ENCODE measurements around the gene SCNM1.

Gene SCNM1

DNA sequence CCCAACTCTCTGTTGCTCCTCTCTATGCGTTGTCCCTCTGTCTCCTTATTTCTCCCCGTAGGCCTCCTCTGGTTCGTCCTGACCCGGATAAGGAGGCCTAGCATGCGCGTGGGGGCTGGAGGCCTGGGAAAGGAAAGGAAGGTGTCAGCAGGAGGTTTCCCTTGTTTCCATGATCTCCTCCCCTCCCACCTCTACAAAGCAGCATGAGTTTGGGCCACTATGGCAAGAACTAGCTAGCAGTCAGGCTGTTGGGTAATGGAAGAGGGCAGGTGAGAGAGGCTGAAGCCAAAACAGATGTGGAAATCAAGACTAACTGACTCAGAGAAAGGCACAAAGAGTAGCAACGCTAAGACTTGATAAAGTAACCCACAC lies 18.8 kb upstream of the SCNM1 start:
- DNase-seq (ENCODE audit: low spot score), result no peak
- TF ChIP-seq, protein P1, sequence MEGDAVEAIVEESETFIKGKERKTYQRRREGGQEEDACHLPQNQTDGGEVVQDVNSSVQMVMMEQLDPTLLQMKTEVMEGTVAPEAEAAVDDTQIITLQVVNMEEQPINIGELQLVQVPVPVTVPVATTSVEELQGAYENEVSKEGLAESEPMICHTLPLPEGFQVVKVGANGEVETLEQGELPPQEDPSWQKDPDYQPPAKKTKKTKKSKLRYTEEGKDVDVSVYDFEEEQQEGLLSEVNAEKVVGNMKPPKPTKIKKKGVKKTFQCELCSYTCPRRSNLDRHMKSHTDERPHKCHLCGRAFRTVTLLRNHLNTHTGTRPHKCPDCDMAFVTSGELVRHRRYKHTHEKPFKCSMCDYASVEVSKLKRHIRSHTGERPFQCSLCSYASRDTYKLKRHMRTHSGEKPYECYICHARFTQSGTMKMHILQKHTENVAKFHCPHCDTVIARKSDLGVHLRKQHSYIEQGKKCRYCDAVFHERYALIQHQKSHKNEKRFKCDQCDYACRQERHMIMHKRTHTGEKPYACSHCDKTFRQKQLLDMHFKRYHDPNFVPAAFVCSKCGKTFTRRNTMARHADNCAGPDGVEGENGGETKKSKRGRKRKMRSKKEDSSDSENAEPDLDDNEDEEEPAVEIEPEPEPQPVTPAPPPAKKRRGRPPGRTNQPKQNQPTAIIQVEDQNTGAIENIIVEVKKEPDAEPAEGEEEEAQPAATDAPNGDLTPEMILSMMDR (IDR thresholded peaks at IDR 0.05; ENCODE audit: extremely low read depth, missing control alignments), result no peak

DNA sequence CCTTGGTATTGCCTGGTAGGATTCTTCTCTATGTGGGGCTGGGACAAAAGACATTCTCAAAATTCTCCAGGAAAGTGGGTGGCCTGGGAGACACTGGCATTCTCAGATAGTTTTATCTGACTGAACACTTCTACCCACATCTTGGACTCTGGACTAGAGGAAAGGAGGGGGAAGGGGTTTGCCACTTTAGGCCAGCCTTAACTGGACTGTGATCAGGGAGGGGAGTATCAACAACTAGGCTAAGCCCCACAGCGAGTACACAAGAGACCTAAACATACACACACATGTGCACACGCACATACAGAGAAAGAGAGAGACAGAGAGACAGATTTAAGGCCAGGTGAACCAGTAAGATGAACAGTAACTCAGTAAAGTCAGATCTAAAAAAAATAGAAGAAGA lies 18.3 kb upstream of the SCNM1 start:
- DNase-seq (ENCODE audit: low spot score), result no peak
- TF ChIP-seq, protein P1 (IDR thresholded peaks at IDR 0.05; ENCODE audit: extremely low read depth, missing control alignments), result no peak

DNA sequence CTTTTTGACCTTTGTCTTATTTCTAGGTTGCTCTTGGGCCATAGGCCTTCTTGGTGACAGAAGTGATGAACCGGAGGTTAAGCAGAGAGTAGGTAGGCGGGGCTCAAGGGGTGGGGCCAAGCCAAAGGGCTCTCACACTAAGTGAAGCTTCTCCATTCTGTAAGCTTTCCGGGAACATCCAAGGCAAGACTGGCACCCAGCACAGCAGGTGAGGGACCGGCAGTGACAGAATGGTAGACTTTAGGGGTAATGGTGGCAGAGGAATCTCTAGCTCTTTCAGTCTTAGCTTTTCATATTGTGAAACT lies 9.5 kb upstream of the SCNM1 start, which contains the start of gene TNFAIP8L2:
TSS of gene TNFAIP8L2 (plus strand) at position 135 of the 305 bp plus-strand sequence. CDS start 2,049 bp downstream, outside the sequence.
- TF ChIP-seq, protein P1 (IDR thresholded peaks at IDR 0.05; ENCODE audit: extremely low read depth, missing control alignments), result no peak
- peak; percentile 66 for DNase-seq (ENCODE audit: low spot score)

DNA sequence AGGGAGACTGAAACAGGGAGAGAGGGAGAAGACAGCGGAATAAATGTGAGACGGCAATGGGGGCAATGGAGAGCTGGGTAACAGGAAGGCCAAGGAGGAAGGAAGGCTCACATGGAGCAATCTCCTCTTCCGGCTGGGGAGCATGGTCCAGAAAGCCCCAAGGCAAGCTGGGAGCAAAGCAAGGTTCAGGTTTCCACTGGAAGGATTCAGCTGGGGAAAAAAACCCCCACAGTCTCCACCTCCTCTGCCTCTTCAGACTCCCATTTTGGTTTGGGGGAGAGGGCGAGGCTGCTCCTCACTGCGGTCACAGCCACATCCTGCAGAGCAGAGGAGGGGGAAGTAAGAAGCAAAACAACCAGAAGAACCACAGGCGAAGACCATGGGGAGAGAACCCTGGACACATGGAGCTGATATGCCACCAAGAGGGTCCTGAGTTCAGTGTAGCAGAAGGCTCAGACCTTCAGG lies 8.8 kb upstream of the SCNM1 start:
- DNase-seq (ENCODE audit: low spot score), result no peak
- TF ChIP-seq, protein P1 (IDR thresholded peaks at IDR 0.05; ENCODE audit: extremely low read depth, missing control alignments), result no peak

DNA sequence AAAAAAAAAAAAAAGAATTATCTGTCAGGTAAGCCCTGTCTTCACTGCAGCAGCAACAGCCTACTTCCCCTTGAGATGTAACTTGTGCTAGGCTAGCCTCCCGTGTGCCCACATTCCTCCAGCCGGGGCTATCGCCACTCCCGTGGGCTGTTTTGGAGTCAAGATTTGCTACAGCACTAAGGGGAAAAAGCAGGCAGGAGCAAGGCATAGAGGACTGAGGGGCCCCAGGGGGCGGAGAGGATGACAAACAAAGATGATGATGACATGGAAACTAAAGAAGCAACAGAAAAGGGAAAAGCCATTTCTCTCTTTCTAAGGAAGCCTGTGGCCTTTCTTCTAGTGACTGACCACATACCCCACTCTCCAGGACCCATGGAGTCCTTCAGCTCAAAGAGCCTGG lies 7.6 kb upstream of the SCNM1 start:
- no peak for DNase-seq (ENCODE audit: low spot score)
- TF ChIP-seq, protein P1 (IDR thresholded peaks at IDR 0.05; ENCODE audit: extremely low read depth, missing control alignments), result no peak

DNA sequence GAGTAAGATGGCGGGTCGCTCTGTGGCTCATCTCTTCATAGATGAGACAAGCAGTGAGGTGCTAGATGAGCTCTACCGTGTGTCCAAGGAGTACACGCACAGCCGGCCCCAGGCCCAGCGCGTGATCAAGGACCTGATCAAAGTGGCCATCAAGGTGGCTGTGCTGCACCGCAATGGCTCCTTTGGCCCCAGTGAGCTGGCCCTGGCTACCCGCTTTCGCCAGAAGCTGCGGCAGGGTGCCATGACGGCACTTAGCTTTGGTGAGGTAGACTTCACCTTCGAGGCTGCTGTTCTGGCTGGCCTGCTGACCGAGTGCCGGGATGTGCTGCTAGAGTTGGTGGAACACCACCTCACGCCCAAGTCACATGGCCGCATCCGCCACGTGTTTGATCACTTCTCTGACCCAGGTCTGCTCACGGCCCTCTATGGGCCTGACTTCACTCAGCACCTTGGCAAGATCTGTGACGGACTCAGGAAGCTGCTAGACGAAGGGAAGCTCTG lies 7.1 kb upstream of the SCNM1 start:
- DNase-seq (ENCODE audit: low spot score), result no peak
- TF ChIP-seq, protein P1 (IDR thresholded peaks at IDR 0.05; ENCODE audit: extremely low read depth, missing control alignments), result no peak

DNA sequence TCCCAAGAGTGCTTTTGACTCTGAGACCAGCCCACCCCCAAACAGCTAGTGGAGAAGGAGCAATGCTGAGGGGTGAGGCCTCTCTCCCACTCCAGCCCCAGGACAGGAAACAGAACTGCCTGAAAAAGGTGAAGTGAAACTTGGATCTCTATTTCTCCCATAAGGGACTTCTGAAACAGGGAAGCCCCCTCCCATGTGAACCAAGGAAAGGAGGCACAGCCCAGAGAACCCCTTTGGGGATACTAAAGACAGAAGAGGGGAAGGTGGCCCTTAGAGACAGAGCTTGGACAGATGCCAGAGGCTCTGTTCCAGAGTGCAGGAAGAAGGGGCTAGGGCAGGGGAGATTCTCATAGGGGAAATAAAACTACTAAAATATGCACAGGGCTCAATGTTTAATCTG lies 6.6 kb upstream of the SCNM1 start:
- TF ChIP-seq, protein P1 (IDR thresholded peaks at IDR 0.05; ENCODE audit: extremely low read depth, missing control alignments), result no peak
- DNase-seq (ENCODE audit: low spot score), result no peak

All from GM20000 (cell line).